Ishikawa (cell line): ENCODE data around the gene APOA4.

Experiments
- CEBPB ChIP-seq: IDR thresholded peaks from 2 replicates; pipeline ENCODE4 v1.6.1; 2012
- CREB1 ChIP-seq: IDR thresholded peaks from 2 replicates; pipeline ENCODE4 v1.6.1; 2012; ENCODE audit warnings: low read depth
- EGR1 ChIP-seq: IDR thresholded peaks from 2 replicates; pipeline ENCODE4 v1.6.1; 2012
- EP300 ChIP-seq: IDR thresholded peaks from 2 replicates; pipeline ENCODE4 v1.6.1; 2012; ENCODE audit warnings: borderline replicate concordance
- FOXM1 ChIP-seq: IDR thresholded peaks from 2 replicates; pipeline ENCODE4 v1.6.1; 2012; ENCODE audit warnings: low read depth, borderline replicate concordance
- NFIC ChIP-seq: IDR thresholded peaks from 2 replicates; pipeline ENCODE4 v1.6.1; 2012
- RAD21 ChIP-seq: IDR thresholded peaks from 2 replicates; pipeline ENCODE4 v1.6.1; 2012; ENCODE audit warnings: low read depth
- TAF1 ChIP-seq: IDR thresholded peaks from 2 replicates; pipeline ENCODE4 v1.6.1; 2012; ENCODE audit warnings: low read depth, mild to moderate bottlenecking
- TCF12 ChIP-seq: IDR thresholded peaks from 2 replicates; pipeline ENCODE4 v1.6.1; 2012; ENCODE audit warnings: low read depth
- TEAD4 ChIP-seq: IDR thresholded peaks from 2 replicates; pipeline ENCODE4 v1.6.1; 2012
- USF1 ChIP-seq: IDR thresholded peaks from 2 replicates; pipeline ENCODE4 v1.6.1; 2012
- YY1 ChIP-seq: IDR thresholded peaks from 2 replicates; pipeline ENCODE4 v1.6.1; 2012; ENCODE audit warnings: low read depth
- ZBTB7A ChIP-seq: IDR thresholded peaks from 2 replicates; pipeline ENCODE4 v1.6.1; 2012; ENCODE audit warnings: low read depth
- TF ChIP-seq, protein P1 (sequence below): IDR thresholded peaks from 2 replicates; pipeline ENCODE4 v1.6.1; 2012; ENCODE audit warnings: low read depth, mild to moderate bottlenecking
- TF ChIP-seq, protein P2 (sequence below): IDR thresholded peaks from 2 replicates; pipeline ENCODE4 v1.6.1; 2012

Gene APOA4

GRCh38 chr11:116866804-116867455 is 43.8 kb upstream of the APOA4 start:
- no peak for TF ChIP-seq CREB1
- TF ChIP-seq TAF1, result no peak
- TF ChIP-seq FOXM1, result no peak
- TF ChIP-seq, protein P1, sequence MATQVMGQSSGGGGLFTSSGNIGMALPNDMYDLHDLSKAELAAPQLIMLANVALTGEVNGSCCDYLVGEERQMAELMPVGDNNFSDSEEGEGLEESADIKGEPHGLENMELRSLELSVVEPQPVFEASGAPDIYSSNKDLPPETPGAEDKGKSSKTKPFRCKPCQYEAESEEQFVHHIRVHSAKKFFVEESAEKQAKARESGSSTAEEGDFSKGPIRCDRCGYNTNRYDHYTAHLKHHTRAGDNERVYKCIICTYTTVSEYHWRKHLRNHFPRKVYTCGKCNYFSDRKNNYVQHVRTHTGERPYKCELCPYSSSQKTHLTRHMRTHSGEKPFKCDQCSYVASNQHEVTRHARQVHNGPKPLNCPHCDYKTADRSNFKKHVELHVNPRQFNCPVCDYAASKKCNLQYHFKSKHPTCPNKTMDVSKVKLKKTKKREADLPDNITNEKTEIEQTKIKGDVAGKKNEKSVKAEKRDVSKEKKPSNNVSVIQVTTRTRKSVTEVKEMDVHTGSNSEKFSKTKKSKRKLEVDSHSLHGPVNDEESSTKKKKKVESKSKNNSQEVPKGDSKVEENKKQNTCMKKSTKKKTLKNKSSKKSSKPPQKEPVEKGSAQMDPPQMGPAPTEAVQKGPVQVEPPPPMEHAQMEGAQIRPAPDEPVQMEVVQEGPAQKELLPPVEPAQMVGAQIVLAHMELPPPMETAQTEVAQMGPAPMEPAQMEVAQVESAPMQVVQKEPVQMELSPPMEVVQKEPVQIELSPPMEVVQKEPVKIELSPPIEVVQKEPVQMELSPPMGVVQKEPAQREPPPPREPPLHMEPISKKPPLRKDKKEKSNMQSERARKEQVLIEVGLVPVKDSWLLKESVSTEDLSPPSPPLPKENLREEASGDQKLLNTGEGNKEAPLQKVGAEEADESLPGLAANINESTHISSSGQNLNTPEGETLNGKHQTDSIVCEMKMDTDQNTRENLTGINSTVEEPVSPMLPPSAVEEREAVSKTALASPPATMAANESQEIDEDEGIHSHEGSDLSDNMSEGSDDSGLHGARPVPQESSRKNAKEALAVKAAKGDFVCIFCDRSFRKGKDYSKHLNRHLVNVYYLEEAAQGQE, result no peak
- TF ChIP-seq TEAD4, result no peak

DNA sequence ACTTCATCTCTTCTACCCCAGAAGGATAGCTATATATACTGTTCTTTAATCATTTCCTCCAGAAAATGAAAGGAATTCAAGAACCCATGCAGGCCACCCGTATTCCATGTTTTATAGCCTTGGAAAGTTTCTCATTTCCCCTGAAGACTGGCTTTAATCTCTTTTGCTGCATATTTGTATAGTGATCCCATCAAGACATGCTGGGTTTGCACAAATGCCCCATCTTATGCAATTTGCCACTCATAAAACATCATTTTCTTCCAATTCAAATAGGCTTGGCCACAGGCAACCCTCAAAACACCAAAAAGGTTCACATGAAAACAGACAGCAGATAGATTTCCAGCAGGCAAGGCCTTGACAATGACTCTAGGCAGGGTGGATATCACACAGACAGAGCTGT is 42.6 kb upstream of the APOA4 start:
- TF ChIP-seq YY1 (no peak), EGR1 (no peak), CEBPB (no peak), RAD21 (no peak), TEAD4 (no peak), EP300 (no peak), TCF12 (no peak), NFIC (no peak), TAF1 (no peak), FOXM1 (no peak), USF1 (no peak), ZBTB7A (no peak)
- TF ChIP-seq, protein P1, result no peak
- TF ChIP-seq, protein P2, sequence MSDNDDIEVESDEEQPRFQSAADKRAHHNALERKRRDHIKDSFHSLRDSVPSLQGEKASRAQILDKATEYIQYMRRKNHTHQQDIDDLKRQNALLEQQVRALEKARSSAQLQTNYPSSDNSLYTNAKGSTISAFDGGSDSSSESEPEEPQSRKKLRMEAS, result no peak

DNA sequence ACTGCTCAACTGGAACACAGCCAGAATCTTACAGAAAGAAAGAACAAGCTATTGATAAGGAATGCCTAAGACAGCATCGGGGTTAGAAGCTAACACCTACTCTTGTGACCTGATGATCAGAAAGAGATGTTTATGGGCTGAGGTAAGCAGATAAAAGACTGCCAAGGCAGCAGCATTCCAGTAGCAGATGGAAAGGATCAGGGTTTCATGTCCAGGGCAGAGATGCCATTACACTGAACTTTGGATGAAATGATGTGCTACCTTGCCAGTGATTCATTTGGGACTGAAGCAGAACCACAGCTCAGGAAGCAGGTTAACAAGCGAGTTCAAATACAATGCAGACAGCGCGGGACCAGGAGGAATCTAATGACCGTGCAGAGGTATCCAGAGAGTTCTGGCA is 41.4 kb upstream of the APOA4 start:
- TF ChIP-seq RAD21 (no peak), CREB1 (no peak), YY1 (no peak), ZBTB7A (no peak), USF1 (no peak), FOXM1 (no peak), EP300 (no peak), EGR1 (no peak), TEAD4 (no peak), NFIC (no peak), TAF1 (no peak), TCF12 (no peak), CEBPB (no peak)
- TF ChIP-seq, protein P2, result no peak
- TF ChIP-seq, protein P1, result no peak

DNA sequence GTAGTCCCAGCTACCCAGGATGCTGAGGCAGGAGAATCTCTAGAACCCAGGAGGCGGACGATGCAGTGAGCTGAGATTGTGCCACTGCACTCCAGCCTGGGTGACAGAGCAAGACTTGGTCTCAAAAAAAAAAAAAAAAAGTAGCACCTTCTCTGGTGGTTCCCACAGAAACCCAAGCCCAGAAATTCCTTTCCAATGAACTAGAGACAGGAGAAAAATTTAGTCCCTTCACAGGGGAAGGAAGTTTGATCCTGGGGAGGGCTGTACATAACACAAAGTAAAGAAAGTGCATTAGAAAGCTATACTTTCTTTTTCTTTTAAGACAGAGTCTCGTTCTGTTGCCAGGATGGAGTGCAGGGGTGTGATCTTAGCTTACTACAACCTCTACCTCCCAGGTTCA is 39.8 kb upstream of the APOA4 start:
- TF ChIP-seq, protein P1, result no peak
- TF ChIP-seq TAF1, result no peak
